Endometrial microvascular endothelial cells (primary cell): ENCODE results near the gene TC2N. TPM values are rescaled to one million over a fixed set of nuclear protein-coding genes. Genes with fewer than 3 reads are reported as not detected.
"Not testable (repeated sequence)": the region's sequence is repeated elsewhere in the genome, so short reads cannot be mapped to it uniquely, and the experiment has no call there.

ENCODE experiments used
- in situ Hi-C: cut with HindIII; loops from 2 replicates; pipeline ENCODE4 v1.10.0; 2017; ENCODE audit warnings: low sequenced_read_pairs, low pct_unique_long_range_greater_than_20kb; ENCODE audit errors: inconsistent ontology term
- total RNA-seq: library from RNA; depleted of rRNA; stranded (reverse); fragments of >200 nt; gene quantifications from one replicate; pipeline ENCODE4 v1.2.3, GENCODE V29; 2015; ENCODE audit errors: inconsistent ontology term

Gene TC2N
- total RNA-seq, 1 donor from 2014 or later: not detected

GRCh38 chr14:91872517-91873470 is 5.5 kb upstream of the TC2N start:
- in situ Hi-C loops: no loop called here

DNA sequence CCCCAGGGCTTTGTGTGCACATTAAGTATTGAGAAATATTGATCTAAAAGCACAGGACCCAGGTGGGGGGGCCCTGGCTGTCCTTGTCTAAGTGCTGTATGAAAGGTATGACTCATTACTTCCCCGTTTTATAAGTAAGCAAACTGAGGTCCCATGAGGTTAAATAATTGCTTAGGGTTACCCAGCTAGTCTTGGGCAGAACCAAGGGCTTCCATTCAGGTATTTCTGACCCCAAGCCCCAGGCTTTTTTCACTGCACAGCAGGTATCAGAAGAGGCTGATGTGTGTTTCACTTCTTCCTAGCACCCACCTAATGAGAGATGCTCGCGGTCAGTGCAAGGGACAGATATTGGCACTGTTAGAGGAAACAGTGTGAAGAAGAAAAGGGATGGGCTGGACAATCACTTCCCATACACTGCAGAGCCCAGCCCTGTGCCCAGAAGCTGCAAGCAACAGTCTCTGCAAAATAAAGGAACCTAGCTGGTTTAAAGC is 4.7 kb upstream of the TC2N start:
- in situ Hi-C loops: no loop called here

DNA sequence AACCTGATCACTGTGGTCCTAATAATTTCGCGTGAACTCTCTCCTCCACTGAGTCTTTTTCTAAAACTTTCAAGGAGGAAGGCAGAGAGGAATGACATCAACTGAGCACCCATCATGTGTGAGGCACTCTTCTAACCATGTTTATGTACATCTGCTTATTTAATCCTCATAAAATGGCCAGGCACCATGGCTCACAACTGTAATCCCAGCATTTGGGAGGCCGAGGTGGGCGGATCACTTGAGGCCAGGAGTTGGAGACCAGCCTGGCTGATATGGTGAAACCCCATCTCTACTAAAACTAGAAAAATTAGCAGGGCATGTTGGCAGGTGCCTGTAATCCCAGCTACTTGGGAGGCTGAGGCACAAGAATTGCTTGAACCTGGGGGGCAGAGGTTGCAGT is 4.1 kb upstream of the TC2N start:
- in situ Hi-C loops: not testable (repeated sequence)

- in situ Hi-C loops: no loop called here
Measured at GRCh38 chr14:91870890-91871289, 3.6 kb upstream of the TC2N start.

- in situ Hi-C loops: no loop called here
Measured at GRCh38 chr14:91870001-91870400, 2.7 kb upstream of the TC2N start.

DNA sequence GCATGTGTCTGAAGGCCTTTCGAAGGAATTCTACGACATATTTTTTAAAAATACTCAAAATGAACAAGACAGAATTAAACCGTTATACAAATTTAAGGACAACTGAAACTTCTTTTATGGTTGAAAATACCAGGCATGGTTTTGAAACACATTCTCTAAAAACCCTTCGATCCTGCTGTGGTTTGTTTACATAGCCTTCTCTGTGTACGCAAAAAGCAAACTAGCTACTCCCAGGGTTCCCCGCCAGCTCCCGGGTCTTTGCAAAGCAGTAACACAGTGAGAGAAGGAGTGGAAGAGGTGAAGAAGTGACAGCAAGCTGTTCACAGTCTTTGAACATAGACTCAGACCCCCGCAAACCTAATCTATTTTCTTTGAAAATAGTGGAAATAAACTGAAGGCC is 2.2 kb upstream of the TC2N start:
- in situ Hi-C loops: no loop called here

GRCh38 chr14:91866511-91867295 is 633 bp downstream of the TC2N start:
- in situ Hi-C loops: no loop called here

GRCh38 chr14:91866061-91866460 is 1.3 kb downstream of the TC2N start:
- in situ Hi-C loops: no loop called here

- in situ Hi-C loops: no loop called here
Measured at GRCh38 chr14:91862417-91862816, 4.9 kb downstream of the TC2N start.

DNA sequence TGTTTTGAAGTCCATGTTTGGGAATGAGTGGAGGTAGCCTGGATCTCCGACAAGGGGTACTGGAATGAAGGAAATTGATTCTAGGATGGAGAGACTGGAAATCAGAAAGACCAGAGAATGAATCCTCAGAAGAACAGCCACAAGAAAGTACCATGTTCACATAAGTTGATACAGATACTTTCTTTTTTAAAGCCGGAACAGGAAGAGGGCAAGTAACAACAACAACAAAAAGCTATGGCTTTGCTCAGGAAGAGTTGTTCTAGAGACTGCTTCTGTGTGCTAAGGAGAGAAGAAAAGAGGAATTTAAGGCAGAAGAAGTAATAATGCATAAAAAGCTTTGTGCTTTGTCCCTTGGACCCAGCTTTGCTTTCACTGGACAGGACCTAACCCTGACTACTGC is 6.2 kb downstream of the TC2N start:
- in situ Hi-C loops: no loop called here

GRCh38 chr14:91860238-91860637 is 7.1 kb downstream of the TC2N start:
- in situ Hi-C loops: no loop called here

DNA sequence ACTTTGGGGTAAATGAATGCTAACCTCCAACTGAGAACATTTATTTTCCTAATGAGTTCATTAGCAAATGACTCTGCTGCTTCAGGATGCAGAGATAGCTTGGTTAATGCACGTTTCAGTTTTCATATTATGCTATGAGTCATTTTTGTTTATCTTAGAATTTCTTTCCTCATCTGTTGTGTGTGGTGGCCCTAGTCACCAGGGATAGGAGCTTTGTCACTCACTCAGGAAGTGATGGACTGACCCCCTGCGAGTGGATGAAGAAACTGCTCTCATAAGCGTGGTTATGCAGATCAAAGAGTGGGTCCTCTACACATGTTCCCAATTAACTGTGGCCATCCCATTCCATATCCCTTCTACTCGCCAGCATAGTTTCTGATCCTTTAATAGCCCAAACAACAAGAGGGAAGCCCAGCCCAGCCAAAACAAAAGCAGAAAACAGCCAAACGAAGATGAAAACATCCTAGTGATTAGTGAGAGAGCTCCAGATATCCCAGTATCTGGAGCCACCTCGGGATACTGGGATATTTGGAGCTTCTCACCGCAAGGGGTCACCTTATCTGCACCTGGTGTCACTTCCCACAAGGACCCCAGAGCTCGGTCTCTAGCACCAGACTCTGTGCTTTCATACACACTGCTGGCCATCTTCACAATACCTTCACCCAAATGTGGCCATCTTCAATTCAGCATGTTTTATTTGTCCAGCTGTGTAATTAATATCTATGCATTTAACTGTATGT is 8.6 kb downstream of the TC2N start:
- in situ Hi-C loops: no loop called here

- in situ Hi-C loops: no loop called here
Measured at GRCh38 chr14:91857614-91858013, 9.7 kb downstream of the TC2N start.

- in situ Hi-C loops: no loop called here
Measured at GRCh38 chr14:91854327-91854934, 12.9 kb downstream of the TC2N start.

DNA sequence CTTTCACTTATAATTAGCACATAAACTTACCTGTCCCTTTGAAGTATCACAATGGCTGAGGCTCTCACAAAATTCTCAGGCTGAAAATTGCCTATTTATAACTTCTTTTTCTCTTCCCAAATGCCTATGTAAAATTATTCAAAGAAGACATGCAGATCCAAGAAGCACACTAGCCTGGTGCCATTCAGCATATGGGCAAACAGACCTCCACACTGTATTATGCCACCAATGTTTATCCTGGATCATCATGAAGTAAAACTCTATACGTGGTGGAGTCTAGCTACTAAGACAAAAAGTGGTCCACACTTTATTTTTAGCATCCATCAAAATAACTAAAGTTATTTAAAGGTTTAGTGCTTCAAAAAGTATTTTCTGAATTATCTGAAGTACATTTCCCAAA is 15.8 kb downstream of the TC2N start:
- in situ Hi-C loops: no loop called here

GRCh38 chr14:91848504-91849001 is 18.8 kb downstream of the TC2N start:
- in situ Hi-C loops: no loop called here

DNA sequence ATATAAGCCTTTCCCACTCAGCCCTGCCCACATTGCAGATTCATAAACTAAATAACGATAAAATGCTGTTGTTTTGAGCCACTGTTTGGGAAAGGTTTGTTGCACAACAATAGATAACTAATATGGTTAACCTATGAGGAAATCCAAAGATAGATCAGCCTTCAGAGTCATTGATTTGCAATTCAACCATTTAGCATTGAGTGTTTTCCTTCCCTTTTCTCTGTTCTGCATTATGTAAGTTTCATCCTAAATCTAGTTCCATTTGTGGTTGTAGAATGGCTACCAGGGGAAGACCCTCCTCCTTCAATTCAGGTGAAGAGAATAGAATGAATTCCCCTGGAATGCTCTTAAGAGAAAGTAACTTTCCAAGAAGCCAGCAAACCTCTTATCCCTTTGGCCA is 19.6 kb downstream of the TC2N start:
- in situ Hi-C loops: no loop called here

DNA sequence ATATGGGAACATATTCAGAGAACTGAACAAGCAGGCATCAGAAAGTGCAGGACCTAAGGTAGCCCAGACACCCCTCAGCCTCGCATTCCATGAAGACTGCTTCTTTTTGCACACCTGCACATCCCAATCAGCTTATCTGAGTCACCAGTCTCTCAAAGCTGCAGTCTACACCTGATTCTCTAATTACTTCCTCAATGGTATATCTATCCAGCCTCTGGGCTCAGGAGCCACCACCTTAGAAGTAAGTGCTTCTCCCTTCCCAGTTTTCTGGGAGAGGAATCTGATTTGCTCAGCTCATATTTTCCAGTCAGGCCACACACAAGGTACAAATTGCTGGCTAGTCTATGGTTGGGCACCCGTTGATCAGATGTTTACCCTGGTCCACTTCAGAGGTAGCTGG is 21.7 kb downstream of the TC2N start:
- in situ Hi-C loops: no loop called here

DNA sequence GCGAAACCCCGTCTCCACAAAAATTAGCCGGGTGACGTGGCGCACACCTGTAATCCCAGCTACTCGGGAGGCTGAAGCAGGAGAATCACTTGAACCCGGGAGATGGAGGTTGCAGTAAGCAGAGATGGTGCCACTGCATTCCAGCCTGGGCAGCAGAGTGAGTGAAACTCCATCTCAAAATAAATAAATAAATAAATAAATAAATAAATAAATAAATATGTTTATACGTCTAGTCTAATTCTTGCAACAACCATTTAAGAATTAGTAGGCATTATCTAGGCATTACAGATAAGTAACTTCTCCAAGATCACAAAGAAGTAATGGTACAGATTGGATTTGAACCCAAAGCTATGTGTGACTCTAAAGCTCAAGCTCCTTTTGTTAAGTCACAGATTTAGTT is 22.3 kb downstream of the TC2N start:
- in situ Hi-C loops: not testable (repeated sequence)
